WTC11 (cell line): ENCODE measurements around the gene CCSER1.
"Not testable (repeated sequence)": the region's sequence is repeated elsewhere in the genome, so short reads cannot be mapped to it uniquely, and the experiment has no call there.

Experiments
- CBFB ChIP-seq: sonication (generic); formaldehyde crosslinking; IDR thresholded peaks from 2 replicates; pipeline ENCODE4 v1.8.1; 2022; ENCODE audit warnings: mild to moderate bottlenecking, low read depth, missing genetic modification reagents
- JUN ChIP-seq: sonication (generic); formaldehyde crosslinking; IDR thresholded peaks from 2 replicates; pipeline ENCODE4 v1.8.0; 2023; ENCODE audit warnings: mild to moderate bottlenecking, missing genetic modification reagents
- MAX ChIP-seq: sonication (generic); formaldehyde crosslinking; IDR thresholded peaks from 2 replicates; pipeline ENCODE4 v1.8.0; 2022; ENCODE audit warnings: mild to moderate bottlenecking, missing genetic modification reagents
- NFYB ChIP-seq: sonication (generic); formaldehyde crosslinking; conservative IDR thresholded peaks from 2 replicates; pipeline ENCODE4 v1.8.0; 2022; ENCODE audit warnings: low read depth, missing genetic modification reagents
- SP1 ChIP-seq: sonication (generic); formaldehyde crosslinking; conservative IDR thresholded peaks from 2 replicates; pipeline ENCODE4 v1.8.1; 2022; ENCODE audit warnings: missing genetic modification reagents
- ZNF423 ChIP-seq: fragments of 250-450 bp; sonication (Bioruptor Pico); IDR thresholded peaks from 2 replicates; pipeline ENCODE4 v2.1.2; 2022; ENCODE audit warnings: mild to moderate bottlenecking, moderate library complexity
- TF ChIP-seq, protein P1 (sequence below): fragments of 200-600 bp; IDR thresholded peaks from 2 replicates; pipeline ENCODE4 v1.8.0; 2022; ENCODE audit warnings: antibody characterized with exemption

DNA sequence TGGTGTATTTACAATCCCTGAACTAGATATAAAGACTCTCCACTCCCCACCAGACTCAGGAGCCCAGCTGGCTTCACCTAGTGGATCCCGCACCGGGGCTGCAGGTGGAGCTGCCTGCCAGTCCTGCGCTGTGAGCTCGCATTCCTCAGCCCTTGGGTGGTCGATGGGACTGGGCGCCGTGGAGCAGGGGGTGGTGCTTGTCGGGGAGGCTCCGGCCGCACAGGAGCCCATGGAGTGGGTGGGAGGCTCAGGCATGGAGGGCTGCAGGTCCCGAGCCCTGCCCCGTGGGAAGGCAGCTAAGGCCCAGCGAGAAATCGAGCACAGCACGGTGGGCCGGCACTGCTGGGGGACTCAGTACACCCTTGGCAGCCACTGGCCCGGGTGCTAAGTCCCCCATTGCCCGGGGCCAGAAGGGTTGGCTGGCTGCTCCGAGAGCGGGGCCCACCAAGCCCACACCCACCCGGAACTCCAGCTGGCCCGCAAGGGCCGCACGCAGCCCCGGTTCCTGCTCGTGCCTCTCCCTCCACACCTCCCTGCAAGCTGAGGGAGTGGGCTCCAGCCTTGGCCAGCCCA, 1090.7 kb downstream of the CCSER1 start:
- TF ChIP-seq, protein P1, sequence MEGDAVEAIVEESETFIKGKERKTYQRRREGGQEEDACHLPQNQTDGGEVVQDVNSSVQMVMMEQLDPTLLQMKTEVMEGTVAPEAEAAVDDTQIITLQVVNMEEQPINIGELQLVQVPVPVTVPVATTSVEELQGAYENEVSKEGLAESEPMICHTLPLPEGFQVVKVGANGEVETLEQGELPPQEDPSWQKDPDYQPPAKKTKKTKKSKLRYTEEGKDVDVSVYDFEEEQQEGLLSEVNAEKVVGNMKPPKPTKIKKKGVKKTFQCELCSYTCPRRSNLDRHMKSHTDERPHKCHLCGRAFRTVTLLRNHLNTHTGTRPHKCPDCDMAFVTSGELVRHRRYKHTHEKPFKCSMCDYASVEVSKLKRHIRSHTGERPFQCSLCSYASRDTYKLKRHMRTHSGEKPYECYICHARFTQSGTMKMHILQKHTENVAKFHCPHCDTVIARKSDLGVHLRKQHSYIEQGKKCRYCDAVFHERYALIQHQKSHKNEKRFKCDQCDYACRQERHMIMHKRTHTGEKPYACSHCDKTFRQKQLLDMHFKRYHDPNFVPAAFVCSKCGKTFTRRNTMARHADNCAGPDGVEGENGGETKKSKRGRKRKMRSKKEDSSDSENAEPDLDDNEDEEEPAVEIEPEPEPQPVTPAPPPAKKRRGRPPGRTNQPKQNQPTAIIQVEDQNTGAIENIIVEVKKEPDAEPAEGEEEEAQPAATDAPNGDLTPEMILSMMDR = not testable (repeated sequence)
- not testable (repeated sequence) for TF ChIP-seq JUN (CRISPR knock-in tag); SP1 (CRISPR knock-in tag); ZNF423; NFYB (CRISPR knock-in tag); MAX; CBFB (CRISPR knock-in tag)
